MCF 10A (cell line): ENCODE data around the gene LRPPRC. TPM values are rescaled to one million over a fixed set of nuclear protein-coding genes. Genes with fewer than 3 reads are reported as not detected.
A peak's percentile ranks its signal among the peaks of the same experiment; 100 is the strongest.

Experiments
- BruUV-seq: library from RNA; stranded (reverse); fragments of 400-500 nt; replicated peaks from 2 replicates; lab custom pipeline; 2021; lab: Mats Ljungman, UMichigan
- CTCF ChIA-PET: fragments of 300-600 bp; sonication (Branson Sonifier 250); formaldehyde crosslinking; extraction: SDS; loops from one replicate; lab custom pipeline; 2021; ENCODE audit warnings: antibody characterized with exemption, inconsistent platforms; lab: Yijun Ruan, JAX
- POLR2A ChIA-PET: fragments of 300-600, 350-650 bp; sonication (Branson Sonifier 250); formaldehyde crosslinking; extraction: SDS; loops from one replicate; lab custom pipeline; 2020; ENCODE audit warnings: antibody characterized with exemption, inconsistent platforms; lab: Yijun Ruan, JAX
- DNase-seq: peaks from one replicate; pipeline ENCODE4 v3.0.0-alpha.2; 2018; ENCODE audit not compliant: unreplicated experiment
- H3K27ac Mint-ChIP-seq: one replicate; pipeline ENCODE4 v1.8.0; 2022; ENCODE audit warnings: mild to moderate bottlenecking, low read depth, mixed read lengths; ENCODE audit not compliant: unreplicated experiment
- H3K27me3 Mint-ChIP-seq: one replicate; pipeline ENCODE4 v1.8.0; 2022; ENCODE audit warnings: mixed read lengths; ENCODE audit not compliant: insufficient read depth, unreplicated experiment
- H3K36me3 Mint-ChIP-seq: one replicate; pipeline ENCODE4 v1.8.0; 2022; ENCODE audit warnings: mild to moderate bottlenecking, moderate library complexity, mixed read lengths; ENCODE audit not compliant: insufficient read depth, unreplicated experiment
- H3K4me1 Mint-ChIP-seq: one replicate; pipeline ENCODE4 v1.8.0; 2022; ENCODE audit warnings: mixed read lengths; ENCODE audit not compliant: insufficient read depth, unreplicated experiment
- H3K4me3 Mint-ChIP-seq: one replicate; pipeline ENCODE4 v1.8.0; 2022; ENCODE audit warnings: mild to moderate bottlenecking, moderate library complexity, mixed read lengths; ENCODE audit not compliant: unreplicated experiment
- H3K9me3 Mint-ChIP-seq: one replicate; pipeline ENCODE4 v1.8.0; 2022; ENCODE audit warnings: mixed read lengths; ENCODE audit not compliant: unreplicated experiment
- intact Hi-C: fragments of 100-400 bp; cut with micrococcal nuclease; formaldehyde crosslinking; loops from 2 replicates; pipeline ENCODE4 v1.14.1; 2022
- total RNA-seq: library from RNA; stranded (reverse); gene quantifications from 2 replicates; pipeline ENCODE4 v1.2.3, GENCODE V29; 2022
- TF ChIP-seq, protein P1 (sequence below): fragments of 200-600 bp; IDR thresholded peaks from one replicate; pipeline ENCODE4 v1.8.0; 2022; ENCODE audit warnings: antibody characterized with exemption, mild to moderate bottlenecking; ENCODE audit not compliant: unreplicated experiment

The LRPPRC gene
- total RNA-seq, 1 experiment from 2014 or later, result 160 TPM

DNA sequence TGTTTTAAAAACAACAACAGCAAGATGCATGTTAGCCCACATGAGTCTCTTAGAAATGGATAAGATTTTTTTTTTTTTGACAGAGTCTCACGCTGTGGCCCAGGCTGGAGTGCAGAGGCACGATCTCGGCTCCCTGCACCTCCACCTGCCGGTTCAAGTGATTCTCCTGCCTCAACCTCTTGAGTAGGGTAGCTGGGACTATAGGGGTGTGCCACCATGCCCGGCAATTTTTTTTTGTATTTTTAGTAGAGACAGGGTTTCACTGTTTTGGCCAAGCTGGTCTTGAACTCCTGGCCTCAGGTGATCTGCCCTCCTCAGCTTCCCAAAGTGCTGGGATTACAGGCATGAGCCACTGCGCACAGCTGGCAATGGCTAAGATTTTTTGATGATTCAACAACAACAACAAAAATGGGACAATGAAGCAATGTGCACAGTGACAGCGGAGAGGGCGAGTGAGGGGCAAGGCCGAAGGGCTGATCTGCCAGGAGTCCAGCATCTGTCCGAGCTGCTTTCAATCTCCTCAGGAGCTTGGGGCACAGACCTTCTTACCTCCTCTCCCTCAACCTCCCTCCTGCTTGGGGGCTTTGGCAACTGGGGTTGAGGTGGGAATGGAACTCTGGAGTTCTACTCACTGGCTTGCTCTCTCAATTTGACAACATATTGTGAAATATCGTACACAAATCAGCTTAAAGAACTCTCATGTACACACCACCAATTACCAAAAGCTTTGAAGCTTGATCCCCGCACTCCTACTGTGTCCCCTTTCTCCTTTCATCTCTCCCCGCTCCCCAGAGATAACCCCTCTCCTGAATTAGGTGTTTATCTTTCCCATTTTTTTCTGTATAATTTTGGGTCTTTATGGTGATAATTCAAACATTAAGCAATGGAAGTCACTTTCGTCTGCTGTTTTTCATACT is 153.6 kb downstream of the LRPPRC start:
- Mint-ChIP-seq H3K4me1 (no peaks in the 10 kb centered on the region), H3K4me3 (no peak overlapping the region), H3K9me3 (no peaks in the 10 kb centered on the region), H3K27ac (no peak overlapping the region), H3K27me3 (no peaks in the 10 kb centered on the region), H3K36me3 (no peaks in the 10 kb centered on the region)
- POLR2A ChIA-PET, result interaction anchor here (0.7 kb wide), 1 partner anchor 146 kb away, joined by 3 read pairs; no protein-coding TSS in a partner anchor
- no TSS peak for BruUV-seq
- intact Hi-C loops, result no loop called here
- TF ChIP-seq, protein P1, sequence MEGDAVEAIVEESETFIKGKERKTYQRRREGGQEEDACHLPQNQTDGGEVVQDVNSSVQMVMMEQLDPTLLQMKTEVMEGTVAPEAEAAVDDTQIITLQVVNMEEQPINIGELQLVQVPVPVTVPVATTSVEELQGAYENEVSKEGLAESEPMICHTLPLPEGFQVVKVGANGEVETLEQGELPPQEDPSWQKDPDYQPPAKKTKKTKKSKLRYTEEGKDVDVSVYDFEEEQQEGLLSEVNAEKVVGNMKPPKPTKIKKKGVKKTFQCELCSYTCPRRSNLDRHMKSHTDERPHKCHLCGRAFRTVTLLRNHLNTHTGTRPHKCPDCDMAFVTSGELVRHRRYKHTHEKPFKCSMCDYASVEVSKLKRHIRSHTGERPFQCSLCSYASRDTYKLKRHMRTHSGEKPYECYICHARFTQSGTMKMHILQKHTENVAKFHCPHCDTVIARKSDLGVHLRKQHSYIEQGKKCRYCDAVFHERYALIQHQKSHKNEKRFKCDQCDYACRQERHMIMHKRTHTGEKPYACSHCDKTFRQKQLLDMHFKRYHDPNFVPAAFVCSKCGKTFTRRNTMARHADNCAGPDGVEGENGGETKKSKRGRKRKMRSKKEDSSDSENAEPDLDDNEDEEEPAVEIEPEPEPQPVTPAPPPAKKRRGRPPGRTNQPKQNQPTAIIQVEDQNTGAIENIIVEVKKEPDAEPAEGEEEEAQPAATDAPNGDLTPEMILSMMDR, result no peak
- CTCF ChIA-PET, result interaction anchor here (0.6 to 0.7 kb wide), 3 partner anchors 137 to 948 kb away, joined by 3 to 5 read pairs (median 4); no protein-coding TSS in a partner anchor
- DNase-seq, result no peak

DNA sequence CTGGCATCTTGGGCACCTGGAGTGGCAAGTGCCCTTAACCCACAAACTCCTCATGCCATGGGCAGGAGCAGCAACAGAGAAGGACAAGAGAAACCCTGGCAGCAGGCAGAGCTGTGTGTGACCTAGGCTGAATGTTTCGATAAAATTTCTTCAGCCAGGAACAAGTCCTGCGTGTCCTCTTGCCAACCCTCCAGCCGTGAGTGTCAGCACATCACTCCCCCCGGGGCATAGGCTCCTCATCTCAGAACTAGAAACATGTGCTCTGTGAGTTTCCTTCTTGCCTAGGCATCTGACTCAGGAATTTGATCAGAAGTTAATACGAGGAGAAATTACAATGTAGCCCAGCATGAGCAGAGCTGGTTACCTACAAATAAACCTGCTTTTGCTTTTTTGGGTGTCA is 154.8 kb downstream of the LRPPRC start:
- ChIA-PET CTCF (no interaction called here), POLR2A (interaction anchor here (0.7 kb wide), 1 partner anchor 1294 kb away, joined by 3 read pairs; no protein-coding TSS in a partner anchor)
- Mint-ChIP-seq H3K36me3 (no peaks in the 10 kb centered on the region), H3K4me3 (no peak overlapping the region), H3K4me1 (no peaks in the 10 kb centered on the region), H3K27me3 (peaks cover 11% of the 10 kb centered on the region), H3K9me3 (no peaks in the 10 kb centered on the region), H3K27ac (no peak overlapping the region)
- peak; percentile 1 for DNase-seq
- intact Hi-C loops, result no loop called here
- TF ChIP-seq, protein P1, result no peak
- no TSS peak for BruUV-seq

DNA sequence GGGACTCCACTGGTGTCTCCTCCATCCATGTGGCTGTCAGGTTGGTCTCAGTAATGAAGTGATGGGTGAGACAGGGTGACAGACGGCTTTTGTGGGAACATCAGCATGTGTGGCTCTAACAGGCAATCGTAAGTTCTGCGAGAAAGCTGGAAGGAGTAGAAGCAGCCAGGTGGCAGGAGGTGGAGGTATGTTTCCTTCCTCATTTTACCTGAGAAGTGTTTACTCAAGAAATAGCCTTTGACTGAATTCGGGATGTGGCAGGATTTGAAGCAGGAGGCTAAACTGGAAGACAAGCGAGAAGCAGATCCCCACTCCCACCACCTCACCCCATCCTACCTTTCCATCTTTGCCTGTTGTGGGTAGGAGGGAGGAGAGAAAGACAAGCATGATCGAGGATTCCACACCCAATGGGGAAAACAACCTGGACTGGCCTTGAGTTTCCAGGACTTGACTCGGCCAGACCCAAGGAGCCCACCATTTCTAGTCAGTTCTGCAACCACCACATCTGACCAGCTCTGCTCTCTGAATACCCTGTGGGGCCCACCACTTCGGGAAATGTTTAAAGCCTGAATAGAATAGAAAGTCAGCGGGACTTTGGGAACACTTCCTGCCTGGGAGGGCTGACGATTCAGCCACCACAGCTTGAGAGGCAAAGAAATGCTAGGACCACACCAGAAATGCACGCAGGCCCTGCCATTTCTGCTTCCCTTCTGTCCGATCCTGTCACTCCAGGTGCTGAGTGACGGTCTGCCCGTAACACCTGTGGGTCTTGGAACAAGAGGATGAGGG is 155.8 kb downstream of the LRPPRC start:
- Mint-ChIP-seq H3K27me3 (peaks cover 18% of the 10 kb centered on the region), H3K4me3 (no peak overlapping the region), H3K27ac (no peak overlapping the region), H3K36me3 (no peaks in the 10 kb centered on the region), H3K4me1 (no peaks in the 10 kb centered on the region), H3K9me3 (no peaks in the 10 kb centered on the region)
- intact Hi-C loops, result no loop called here
- no peak for DNase-seq
- CTCF ChIA-PET, result no interaction called here
- TF ChIP-seq, protein P1, result no peak
- BruUV-seq, result no TSS peak
- POLR2A ChIA-PET, result interaction anchor here (0.7 kb wide), 1 partner anchor 47 kb away, joined by 3 read pairs; no protein-coding TSS in a partner anchor
